ENCODE results near the gene CDKN1C.

CDKN1C gene

DNA sequence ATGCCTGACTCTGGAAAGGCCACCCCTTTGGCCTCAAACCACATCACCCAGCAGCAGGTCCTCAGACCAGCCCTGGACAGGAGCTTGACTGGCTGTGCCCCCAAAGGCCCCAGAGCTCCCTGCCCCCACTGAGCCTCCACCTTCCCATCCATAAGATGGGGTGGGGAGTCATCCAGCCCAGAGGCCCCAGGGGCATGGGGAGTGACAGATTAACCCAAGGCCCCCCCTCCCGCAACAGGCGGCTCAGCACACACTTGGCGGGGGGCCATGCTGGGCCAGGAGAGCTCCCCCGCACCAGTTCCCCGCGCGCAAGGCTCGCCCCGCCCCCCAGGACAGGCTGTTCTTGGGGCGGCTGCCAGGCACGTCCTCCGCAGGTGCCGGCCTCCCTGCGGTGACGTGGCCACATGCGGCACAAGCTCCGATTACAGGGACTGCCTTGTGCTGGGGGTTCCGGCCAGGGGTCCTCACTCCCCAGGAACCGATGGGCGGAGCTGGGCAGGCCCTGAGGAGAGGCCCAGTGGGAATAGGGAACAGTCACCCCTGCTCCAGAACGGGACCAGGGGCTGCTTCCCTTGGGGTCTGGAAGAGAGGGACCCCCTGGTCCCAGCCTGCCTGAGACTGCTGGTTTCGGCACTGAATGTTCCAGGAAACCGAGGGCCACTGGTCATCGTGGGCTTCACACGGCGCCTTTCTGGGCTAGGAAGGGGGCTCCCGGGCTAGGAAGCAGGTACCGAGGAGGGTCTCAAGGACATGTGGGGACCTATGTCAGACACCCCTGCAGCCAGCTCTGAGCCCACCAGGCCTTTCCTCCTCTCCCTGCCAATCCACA lies 5.1 kb upstream of the CDKN1C start:
- DNase-seq (ENCODE audit: low read depth) = no peak

DNA sequence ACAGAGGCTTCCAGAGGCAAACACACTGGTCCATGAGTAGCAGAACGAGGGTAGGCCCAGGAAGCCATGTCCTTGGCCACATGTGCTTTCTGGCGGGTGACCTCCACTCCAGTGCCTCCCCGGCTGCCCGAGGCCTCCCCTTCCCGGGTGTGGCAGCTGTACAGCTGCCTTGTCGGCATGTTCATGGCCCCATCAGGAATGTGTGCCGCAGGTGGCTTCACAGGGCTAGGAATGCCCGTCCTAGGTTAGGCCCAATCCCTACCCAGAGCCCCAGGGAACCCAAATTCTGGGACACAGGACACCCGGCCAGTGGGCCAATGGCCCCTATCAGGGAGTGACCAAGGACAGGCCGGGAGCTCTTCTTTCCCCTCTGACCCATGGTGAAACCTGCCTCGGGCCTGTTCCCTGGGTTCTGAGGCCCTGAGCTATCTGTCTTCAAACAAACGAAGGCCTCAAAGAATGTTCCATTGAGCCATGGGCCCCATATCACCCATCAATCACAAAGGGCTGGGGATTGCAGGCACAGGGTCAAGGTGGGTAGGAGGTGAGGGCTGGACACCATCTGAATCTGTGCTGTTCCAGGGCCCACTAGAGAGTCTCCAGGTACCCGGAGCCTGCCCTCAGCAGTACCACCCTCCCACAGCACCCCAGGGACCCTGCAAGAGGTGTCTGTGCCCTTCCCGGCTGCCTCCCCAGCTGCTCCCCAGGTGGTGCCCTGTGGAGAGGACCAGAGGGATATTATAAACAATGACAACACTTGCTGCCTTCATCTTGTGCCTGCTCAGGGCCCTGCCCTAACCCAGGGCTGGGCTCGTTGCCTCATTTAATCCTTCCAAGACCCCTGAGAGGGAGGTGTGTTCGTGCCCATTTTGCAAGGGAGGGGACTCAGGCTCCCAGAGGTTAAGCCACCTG lies 4.0 kb upstream of the CDKN1C start:
- DNase-seq (ENCODE audit: low read depth) = no peak

DNA sequence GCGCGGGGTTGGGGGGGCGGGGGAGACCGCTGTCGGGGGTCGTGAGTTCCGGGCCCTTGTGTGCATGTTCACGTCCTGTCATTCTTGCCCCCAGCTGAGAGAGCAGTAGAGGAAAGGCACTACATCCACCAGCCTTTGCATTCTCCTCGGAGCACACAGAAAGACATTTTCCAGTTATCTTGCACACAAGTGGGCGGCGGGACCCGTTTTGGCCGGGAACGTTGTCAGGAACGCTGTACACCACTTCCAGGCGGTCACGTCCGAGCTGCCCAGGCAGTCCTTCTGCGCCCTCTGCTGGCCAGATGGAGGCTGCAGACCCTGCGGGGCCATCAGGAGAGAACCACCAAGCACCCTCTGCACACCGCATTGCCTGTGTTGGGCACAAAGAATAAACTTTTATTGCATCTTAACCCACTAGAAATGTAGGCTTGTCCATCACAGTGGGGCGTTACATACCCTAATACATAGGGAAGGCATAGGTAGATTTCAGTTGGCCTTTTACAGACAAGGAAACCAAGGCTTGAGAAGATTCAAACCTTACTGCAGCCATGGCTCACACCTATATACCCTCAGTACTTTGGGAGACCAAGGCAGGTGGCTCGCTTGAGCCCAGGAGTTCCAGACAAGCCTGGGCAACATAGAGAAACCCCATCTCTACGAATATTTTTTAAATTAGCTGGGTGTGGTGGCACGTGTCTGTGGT lies 2.8 kb upstream of the CDKN1C start:
- peak; percentile 79 for DNase-seq (ENCODE audit: low read depth)

DNA sequence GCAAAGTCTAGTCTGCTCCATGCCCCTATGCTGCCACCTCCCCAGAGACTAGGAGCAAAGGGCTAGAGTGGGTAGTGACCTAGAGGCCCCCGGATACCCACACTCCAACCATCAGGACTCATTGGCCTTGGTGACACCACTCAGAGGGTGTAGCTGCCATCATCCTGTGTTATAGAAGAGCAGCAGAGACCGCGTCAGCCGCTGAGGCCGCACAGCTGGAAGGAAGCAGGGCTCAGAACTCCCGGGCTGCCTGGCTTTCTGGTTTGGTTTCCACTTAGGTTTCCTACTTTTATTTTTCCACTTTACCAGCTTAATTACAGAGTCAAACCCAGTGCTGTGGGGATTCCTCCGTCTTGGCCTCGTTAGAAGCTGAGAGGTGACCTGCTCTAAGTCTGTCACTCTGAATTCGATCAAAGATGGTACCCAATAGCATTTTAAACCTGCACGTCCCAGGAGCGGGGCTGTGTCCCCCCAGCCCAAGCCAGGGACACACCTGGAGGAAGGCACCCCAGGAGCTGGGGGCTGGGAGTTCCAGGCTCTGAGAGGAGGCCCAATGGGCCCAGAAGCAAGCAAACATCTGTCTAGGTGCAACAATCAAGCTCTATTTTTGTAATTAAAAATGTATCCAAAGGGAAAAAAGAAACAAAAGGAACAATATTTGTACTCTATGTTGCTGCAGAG lies 2.1 kb upstream of the CDKN1C start:
- DNase-seq (ENCODE audit: low read depth) = no peak

DNA sequence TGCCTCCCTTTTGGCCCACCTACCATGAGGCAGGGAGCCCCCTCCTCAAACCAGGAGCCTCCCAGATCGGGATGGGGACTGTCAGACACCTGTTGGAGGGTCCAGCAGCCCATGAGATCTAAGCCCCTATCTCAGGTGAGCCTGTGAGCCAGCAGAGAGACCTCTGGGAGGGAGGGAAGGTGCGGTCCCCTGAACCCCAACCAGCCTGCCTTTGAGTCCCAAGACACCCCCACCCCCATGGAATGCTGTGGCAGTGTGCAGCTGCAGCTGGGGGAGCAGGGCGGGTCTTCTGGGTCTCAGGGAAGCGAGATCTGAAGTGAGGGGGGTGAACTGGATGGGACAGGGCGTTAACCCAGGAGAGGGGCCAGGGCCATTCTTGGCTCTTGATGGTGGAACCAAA lies 1.4 kb upstream of the CDKN1C start:
- DNase-seq (ENCODE audit: low read depth) = no peak

DNA sequence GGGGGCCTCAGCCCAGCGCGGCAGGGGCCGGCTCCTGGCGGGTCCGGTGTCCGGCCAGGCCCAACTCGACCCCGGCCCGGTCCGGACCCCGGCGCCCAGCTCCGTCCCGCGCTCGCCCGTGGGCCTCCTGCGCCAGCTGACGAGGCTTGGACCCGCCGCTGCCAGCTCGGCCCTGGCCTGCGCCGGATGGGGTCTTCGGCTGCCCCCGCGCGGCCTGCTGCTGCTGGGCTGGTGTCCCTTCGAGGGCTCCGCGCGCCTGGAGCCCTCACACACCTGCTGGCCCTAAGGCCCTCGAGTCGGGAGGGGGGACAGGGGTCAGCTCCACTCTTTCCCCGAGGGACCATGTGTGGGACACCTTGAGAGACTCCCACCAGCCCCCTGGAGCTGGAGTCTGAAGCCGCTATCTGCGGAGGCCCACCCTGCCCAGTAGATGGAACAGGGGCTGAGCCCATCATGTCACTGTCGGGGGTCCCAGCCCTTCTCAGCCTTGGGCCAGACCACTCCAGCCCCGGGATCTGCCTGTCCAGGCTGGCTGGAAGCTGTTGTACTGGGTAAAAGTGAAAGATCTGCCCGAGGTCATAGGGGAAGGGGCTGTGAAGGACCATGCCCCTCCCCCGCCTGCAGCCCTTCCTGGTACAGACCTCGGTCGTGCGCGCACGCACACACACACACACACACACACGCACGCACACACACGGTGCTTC lies 768 bp upstream of the CDKN1C start:
- no peak for DNase-seq (ENCODE audit: low read depth)

DNA sequence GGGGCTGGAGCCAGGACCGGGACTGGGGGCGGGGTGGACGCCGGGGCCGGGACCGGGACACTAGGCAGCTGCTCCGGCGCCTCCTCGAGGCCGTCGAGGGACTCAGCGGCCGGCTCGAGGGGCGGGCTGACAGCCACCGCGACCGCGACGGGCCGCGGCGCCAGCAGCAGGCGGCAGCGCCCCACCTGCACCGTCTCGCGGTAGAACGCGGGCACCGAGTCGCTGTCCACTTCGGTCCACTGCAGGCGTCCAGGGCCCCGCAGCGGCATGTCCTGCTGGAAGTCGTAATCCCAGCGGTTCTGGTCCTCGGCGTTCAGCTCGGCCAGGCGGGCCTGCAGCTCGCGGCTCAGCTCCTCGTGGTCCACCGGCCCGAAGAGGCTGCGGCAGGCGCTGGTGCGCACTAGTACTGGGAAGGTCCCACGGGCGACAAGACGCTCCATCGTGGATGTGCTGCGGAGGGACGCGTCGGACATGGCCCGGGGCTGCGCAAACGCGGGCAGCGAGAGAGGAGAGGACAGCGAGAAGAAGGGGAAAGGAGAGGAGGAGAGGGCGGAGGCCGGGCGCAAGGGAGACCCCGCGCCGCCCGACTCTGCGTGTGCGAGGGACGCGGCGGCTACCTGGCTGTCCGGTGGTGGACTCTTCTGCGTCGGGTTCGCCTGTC lies 428 bp downstream of the CDKN1C start:
- peak; percentile 30 for DNase-seq (ENCODE audit: low read depth)

DNA sequence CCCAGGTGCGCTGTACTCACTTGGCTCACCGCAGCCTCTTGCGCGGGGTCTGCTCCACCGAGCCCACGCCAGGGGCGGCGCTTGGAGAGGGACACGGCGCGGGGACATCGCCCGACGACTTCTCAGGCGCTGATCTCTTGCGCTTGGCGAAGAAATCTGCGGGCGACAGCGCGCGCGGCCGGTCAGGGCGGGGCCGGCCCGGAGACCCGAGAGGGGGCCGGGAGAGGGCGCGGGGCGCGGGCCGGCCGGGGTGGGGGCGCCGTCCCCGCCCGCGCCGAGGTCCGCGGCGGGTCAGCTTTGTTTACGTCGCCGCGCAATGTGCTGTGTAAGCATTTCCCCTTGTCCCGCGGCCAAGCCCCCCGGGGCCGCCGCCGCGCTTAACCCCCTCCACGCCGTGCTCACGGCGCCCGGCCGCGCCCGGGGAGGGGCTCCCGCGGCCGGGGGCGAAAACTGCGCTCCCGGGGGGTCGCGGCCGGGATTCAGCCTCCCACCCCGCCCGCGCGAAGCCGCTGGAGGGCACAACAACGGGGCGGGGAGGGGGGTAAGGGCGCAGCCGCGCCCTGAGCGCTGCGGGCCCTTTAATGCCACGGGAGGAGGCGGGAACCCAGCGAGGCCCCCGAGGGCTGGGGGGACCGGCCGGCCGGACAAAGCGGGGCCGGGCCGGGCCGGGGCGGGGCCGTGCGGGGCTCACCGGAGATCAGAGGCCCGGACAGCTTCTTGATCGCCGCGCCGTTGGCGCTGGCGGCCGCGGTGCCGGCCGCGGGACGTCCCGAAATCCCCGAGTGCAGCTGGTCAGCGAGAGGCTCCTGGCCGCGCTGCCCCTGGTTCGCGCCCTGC lies 1.4 kb downstream of the CDKN1C start:
- DNase-seq (ENCODE audit: low read depth) = no peak

DNA sequence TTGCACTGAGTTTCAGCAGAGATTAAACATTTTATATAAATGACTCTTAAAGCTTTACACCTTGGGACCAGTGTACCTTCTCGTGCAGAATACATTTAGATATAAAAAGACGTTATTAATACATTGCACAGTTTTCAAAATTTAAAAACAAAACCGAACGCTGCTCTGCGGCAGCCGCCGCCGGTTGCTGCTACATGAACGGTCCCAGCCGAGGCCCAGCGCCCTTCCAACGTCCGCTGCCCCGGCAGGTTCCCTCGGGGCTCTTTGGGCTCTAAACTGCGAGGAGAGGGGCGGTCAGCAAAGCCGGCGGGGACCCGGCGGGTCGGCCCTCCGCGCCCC lies 2.0 kb downstream of the CDKN1C start:
- no peak for DNase-seq (ENCODE audit: low read depth)

DNA sequence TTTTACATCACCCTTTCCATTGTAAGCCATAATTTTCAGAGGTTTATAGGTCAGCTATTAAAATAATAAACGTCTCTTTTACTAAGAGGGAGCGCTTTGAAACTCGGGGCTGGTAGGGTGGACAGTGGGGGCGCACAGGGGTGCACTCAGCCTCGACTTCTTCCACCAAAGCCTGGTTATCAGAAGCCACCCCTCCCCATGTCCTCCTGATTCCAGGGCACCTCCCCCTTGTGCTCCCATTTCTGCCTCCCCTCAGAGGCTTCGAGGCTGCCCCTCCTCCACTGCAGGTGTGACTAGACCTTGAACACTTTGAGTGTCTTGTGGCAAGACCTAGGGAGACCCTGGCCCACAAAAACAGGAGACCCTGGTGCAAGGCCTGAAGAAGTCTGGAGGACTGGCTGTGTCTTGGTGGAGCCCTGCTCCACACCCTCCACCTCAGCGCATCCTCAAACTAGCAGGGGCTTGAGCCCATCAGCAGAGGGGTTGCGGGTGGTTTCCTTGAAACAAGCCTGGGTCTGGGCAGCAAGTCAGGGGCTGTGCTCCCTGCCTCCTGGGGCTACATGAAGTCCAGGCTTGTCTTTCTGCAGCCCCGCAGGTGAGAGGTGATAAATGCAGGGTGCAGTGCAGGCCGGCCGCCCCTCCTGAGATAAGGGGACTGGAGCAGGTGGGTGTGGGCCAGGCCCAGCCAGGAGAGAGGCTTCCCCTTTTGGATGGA lies 3.0 kb downstream of the CDKN1C start:
- no peak for DNase-seq (ENCODE audit: low read depth)

DNA sequence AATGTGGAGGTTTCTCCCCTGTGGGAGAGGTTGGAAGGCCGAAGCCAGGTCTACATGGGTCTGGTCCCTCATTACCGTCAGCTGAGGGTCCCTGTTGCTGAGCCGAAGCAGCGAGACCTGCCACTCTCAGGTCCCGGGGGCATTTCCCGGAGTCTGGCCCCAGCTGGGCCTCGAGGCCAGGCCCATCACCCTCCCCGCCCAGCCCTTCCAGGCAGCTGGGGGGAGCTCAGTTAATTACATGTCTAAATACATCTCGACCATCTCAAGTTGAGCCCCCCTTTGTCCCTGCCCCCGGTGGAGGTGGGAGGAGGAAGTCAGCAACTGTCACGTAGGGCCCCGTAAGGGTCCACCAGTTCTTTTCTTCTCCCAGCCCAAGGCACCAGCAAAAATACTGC lies 3.6 kb downstream of the CDKN1C start:
- no peak for DNase-seq (ENCODE audit: low read depth)

DNA sequence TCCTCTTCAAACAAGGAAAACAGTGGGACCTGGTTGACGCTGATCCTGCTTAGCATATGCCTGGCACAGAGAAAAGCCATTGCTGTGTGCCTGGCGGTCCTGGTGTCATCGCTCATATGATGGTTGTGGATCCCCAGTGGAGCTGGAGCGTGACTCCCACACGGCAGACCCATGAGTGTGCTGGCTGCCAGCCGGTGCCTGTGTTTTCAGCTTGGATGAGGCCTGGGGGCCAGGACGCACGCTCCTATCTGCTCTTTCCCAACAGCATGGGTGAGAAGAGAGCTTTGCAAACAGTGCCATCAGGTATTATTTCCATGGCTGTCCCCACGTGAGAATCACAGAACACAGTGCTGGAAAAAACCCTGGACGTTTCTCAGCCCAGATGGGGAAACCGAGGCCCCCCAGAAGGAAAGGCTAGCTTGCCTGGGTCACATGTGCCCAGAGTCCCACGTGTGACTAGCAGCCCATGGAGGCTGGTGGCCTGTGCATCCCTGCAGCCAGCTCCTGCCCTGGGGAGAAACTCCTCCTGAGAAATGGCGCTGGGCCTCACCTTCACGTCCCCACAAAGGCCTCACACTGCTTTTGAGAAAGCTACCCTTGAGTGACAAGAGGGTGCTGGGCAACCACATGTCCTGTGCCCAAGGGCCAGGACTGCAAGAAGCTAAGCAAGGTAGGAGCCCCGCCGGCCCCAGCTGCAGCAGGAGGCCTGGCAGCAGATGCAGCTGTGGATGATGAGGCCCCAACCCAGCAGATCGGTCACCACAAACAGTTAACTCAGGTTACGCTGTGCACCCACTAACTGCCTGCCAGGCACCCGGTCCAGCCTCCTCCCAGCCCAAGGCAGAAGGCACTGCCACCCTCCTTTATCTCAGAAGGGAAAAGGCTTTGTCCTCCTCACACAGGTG lies 4.2 kb downstream of the CDKN1C start:
- no peak for DNase-seq (ENCODE audit: low read depth)

DNA sequence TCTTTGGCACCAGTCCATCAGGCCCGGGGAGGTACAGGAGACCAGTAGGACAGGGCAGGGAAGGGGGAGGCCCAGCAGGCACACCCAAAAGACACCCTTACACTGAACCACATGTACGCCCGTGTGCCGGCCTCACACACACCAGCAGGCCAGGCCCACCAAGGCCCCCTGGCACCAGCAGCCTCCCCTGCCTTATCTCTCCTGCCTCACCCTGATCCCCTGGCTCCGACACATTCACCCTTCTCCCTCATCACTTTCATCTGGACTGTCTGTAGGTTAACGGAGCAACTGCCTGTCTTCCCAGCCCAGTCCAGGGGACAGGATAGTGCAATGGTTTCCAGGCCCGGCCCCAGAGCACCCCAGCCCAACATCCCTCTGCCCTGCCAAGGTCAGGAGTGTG lies 4.9 kb downstream of the CDKN1C start:
- DNase-seq (ENCODE audit: low read depth) = no peak

DNA sequence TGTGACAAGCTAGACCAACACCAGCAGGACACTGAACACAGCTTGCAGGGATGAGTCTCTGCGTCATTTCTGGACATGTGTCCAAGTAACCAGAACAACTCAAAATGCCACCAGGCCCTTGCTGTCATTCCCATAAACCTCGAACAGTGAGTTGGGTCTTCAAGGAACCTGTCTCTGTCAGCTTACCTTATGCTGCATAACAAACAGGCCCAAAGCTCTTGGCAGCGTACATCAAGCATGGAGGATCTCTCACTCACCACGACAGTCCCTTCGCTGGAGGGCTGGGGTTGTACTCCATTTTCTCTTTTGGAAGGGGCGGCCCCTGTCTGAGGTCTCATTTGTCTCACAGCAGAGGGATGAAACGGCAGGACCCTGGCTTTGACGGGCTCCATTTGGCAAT lies 6.8 kb downstream of the CDKN1C start:
- no peak for DNase-seq (ENCODE audit: low read depth)

DNA sequence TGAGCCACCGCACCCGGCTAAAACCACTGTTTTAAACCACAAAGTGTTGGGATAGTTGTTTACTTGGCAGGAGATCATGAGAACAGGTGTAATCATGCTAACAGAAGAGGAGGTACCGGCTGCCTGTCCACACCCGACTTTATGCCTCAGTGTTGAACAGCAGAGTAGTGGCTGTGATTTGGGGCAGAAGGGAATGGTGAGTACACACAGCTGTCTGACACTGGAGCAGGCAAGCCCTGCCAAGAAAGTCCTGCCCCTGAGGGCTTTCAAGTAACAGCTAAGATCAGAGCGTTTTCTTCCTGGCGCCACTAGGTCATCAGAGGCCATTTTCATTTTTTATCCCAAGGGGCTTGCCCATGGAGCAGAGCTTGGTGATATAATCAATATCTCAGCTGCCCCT lies 8.1 kb downstream of the CDKN1C start:
- DNase-seq (ENCODE audit: low read depth) = no peak

DNA sequence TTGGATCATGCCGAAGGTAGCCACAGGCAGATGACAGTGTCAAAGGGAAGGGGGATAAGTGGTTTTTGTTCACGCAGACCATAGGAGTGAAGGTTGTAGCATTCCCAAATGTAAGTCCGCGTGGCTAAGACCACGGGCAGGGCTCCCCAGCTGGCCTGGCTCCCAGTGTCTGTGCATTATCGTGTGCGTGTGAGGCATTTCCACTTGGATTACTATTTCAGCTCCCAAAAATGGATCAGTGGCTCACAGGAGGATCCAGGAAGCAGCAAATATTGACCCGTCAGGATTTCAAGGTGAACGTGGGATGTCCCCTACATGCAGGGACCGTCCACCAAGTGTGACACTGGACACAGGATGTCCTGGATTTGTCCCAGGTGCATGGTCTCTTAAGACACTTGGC lies 10.6 kb downstream of the CDKN1C start:
- DNase-seq (ENCODE audit: low read depth) = no peak

DNA sequence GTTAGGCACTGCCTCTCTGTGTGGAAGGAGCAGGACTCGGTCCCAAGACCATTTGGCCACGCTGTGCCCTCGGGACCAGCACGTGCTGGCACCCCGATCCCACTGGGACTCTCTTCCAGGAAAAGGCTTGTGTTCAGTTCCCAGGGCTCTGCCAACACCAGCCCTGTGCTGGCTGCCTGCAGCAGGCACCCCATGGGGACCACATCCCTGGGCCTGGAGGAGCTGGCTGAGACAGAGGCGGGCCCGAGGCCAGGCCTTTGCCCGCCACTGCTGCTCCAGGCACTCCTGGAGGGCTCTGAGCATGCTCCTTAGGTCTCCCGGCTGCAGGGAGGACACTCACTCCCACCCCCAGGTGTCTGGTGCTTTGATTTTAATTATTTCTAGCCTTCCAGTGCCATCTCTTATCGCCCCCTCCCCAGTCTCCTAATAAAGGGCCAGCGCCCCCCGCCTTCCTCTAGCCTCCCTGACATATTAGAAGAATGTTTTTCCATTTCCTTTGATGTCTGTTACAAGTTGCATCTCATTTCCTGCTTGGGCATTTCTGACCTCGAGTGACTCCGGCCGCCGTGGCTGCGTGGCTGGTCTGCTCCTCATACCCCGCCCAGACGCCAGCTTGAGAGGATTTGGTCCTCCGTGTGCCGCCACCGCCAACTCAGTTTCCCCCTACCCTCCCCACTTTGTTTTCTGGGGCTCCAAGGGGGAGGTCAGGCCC lies 14.4 kb downstream of the CDKN1C start:
- no peak for DNase-seq (ENCODE audit: low read depth)

DNA sequence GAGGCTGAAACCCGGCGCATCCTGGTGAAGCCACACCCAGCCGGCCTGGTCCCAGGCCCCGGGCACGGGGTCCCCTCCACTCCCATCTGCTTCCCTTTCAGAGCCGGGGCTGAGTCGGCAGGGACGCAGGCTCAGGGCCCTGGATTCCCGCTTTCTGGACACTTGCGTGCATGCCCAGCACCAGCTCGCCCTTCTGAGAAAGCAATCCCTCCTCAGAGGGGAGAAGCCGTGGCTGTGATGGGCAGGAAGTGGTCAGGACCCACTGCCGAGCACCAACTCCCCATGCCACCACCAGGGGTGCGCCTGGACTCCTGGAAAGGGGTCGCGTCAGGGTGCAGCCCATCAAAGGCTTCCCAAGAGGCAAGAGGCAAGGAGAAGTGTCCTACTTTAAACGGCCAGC lies 15.1 kb downstream of the CDKN1C start:
- no peak for DNase-seq (ENCODE audit: low read depth)

Data from fibroblast of the conjunctiva (primary cell).